K562 (cell line): ENCODE data around the gene PAIP2. TPM values are rescaled to one million over a fixed set of nuclear protein-coding genes. Genes with fewer than 3 reads are reported as not detected.
A peak's percentile ranks its signal among the peaks of the same experiment; 100 is the strongest.

ENCODE experiments used
- CBX5 ChIP-seq: IDR thresholded peaks from 2 replicates; pipeline ENCODE4 v1.6.1; 2014; ENCODE audit warnings: low read depth, borderline replicate concordance
- ELK1 ChIP-seq: sonication (generic); formaldehyde crosslinking; IDR thresholded peaks from 2 replicates; pipeline ENCODE4 v1.8.1; 2022; ENCODE audit warnings: missing genetic modification reagents
- FIP1L1 ChIP-seq: fragments of 200-400 bp; formaldehyde crosslinking; IDR thresholded peaks from 2 replicates; pipeline ENCODE4 v1.6.1; 2018; ENCODE audit warnings: mild to moderate bottlenecking, low read depth, low read length; ENCODE audit not compliant: poor library complexity, severe bottlenecking
- FOXJ2 ChIP-seq: fragments of 200-800 bp; sonication (Bioruptor generic); IDR thresholded peaks from 2 replicates; pipeline ENCODE4 v1.6.1; 2016; ENCODE audit warnings: missing genetic modification characterization, missing compliant biosample characterization
- MXD1 ChIP-seq: fragments of 250-450 bp; sonication (Bioruptor Pico); IDR thresholded peaks from 2 replicates; pipeline ENCODE4 v1.8.0; 2021; ENCODE audit warnings: borderline replicate concordance, mild to moderate bottlenecking, moderate library complexity; ENCODE audit not compliant: poor library complexity, severe bottlenecking
- NRF1 ChIP-seq, 2 experiments: fragments of 450-650 bp; IDR thresholded peaks in 1 of 2; conservative IDR thresholded peaks in 1 of 2; 2 replicates each; pipeline ENCODE4 v1.6.1; 2014; ENCODE audit warnings: mild to moderate bottlenecking in 2 of 2
- PHF21A ChIP-seq: fragments of 450-650 bp; IDR thresholded peaks from 2 replicates; pipeline ENCODE4 v1.6.1; 2017; ENCODE audit warnings: low read depth, borderline replicate concordance
- POU5F1 ChIP-seq: fragments of 150-350 bp; IDR thresholded peaks from 2 replicates; pipeline ENCODE4 v1.6.1; 2014; ENCODE audit warnings: borderline replicate concordance, low read length, low read depth, mild to moderate bottlenecking; ENCODE audit not compliant: partially characterized antibody
- PPARD ChIP-seq: fragments of 250-450 bp; sonication (Bioruptor Pico); IDR thresholded peaks from 2 replicates; pipeline ENCODE4 v1.8.0; 2022; ENCODE audit warnings: inconsistent platforms, mild to moderate bottlenecking, moderate library complexity
- SMARCB1 ChIP-seq: IDR thresholded peaks from 2 replicates; pipeline ENCODE4 v1.6.1; 2011; ENCODE audit warnings: improper control_type of control experiment, low read depth; ENCODE audit not compliant: insufficient read length
- SNRNP70 ChIP-seq: fragments of 200-400 bp; formaldehyde crosslinking; optimal IDR thresholded peaks from 2 replicates; pipeline ENCODE3; 2017; ENCODE audit warnings: low read depth, low read length
- TAF1 ChIP-seq: IDR thresholded peaks from 2 replicates; pipeline ENCODE4 v1.6.1; 2011; ENCODE audit warnings: mild to moderate bottlenecking, low read length, moderate library complexity; ENCODE audit not compliant: insufficient read depth, control insufficient read depth, severe bottlenecking; ENCODE audit errors: extremely low read depth
- TFE3 ChIP-seq: fragments of 450-650 bp; formaldehyde crosslinking; IDR thresholded peaks from 2 replicates; pipeline ENCODE4 v1.4.0; 2020; ENCODE audit warnings: mild to moderate bottlenecking, mixed read lengths
- THAP12 ChIP-seq: fragments of 250-450 bp; sonication (Bioruptor Pico); IDR thresholded peaks from 2 replicates; pipeline ENCODE4 v1.9.0; 2021; ENCODE audit warnings: mild to moderate bottlenecking, inconsistent platforms
- ZBTB17 ChIP-seq: fragments of 450-650 bp; formaldehyde crosslinking; IDR thresholded peaks from 2 replicates; pipeline ENCODE4 v1.4.0; 2020; ENCODE audit warnings: mild to moderate bottlenecking
- ZNF121 ChIP-seq: sonication (generic); formaldehyde crosslinking; conservative IDR thresholded peaks from 2 replicates; pipeline ENCODE4 v1.8.0; 2022; ENCODE audit warnings: missing genetic modification reagents
- ZZZ3 ChIP-seq: fragments of 450-650 bp; IDR thresholded peaks from 2 replicates; pipeline ENCODE4 v1.6.1; 2016; ENCODE audit warnings: antibody characterized with exemption, mild to moderate bottlenecking, moderate library complexity
- polyA plus RNA-seq, 8 experiments: library from polyadenylated mRNA; depleted of rRNA in 4 of 8; stranded (reverse) in 5 of 8; unstranded in 3 of 8; fragments of >200 nt; fragmentation: Nextera tagmentation in 2 of 8; fragmentation: Illumina TruSeq in 1 of 8; extraction: Ambion mirVana in 2 of 8; extraction: Trizol in 1 of 8; gene quantifications; 2 replicates each; pipeline versions ENCODE4 v1.2.1 to v1.2.3, GENCODE V29; 2011 to 2014; ENCODE audit warnings: inconsistent platforms in 1 of 8, missing spikeins in 1 of 8
- total RNA-seq, 7 experiments: library from RNA; depleted of rRNA in 6 of 7; stranded (reverse); fragments of >200 nt in 6 of 7; fragmentation: Illumina TruSeq in 2 of 7; extraction: Trizol in 2 of 7; gene quantifications; 2 replicates each; pipeline versions ENCODE4 v1.2.1 to v1.2.3, GENCODE V29; 2011 to 2021; ENCODE audit warnings: low replicate concordance in 1 of 7
- TF ChIP-seq, protein P1 (sequence below): fragments of 450-650 bp; formaldehyde crosslinking; IDR thresholded peaks from 2 replicates; pipeline ENCODE4 v1.4.0; 2020; ENCODE audit warnings: mild to moderate bottlenecking, moderate library complexity

PAIP2 gene
- total and polyA plus RNA-seq, 9 of the 15 experiments (the other 6 are each of a cell fraction or from before 2014, with no cell fraction given): 78.3 to 187 (median 128) TPM

GRCh38 chr5:139341689-139342422 lies at the start of gene PAIP2 (continued):
- TF ChIP-seq, protein P1, sequence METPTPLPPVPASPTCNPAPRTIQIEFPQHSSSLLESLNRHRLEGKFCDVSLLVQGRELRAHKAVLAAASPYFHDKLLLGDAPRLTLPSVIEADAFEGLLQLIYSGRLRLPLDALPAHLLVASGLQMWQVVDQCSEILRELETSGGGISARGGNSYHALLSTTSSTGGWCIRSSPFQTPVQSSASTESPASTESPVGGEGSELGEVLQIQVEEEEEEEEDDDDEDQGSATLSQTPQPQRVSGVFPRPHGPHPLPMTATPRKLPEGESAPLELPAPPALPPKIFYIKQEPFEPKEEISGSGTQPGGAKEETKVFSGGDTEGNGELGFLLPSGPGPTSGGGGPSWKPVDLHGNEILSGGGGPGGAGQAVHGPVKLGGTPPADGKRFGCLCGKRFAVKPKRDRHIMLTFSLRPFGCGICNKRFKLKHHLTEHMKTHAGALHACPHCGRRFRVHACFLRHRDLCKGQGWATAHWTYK (CRISPR knock-in tag): no peak
- TF ChIP-seq NRF1 (conservative IDR thresholded peaks at IDR 0.05 in 1 of 2, IDR thresholded peaks at IDR 0.05 in 1 of 2) (peak; percentile 97), SMARCB1 (no peak), TFE3 (CRISPR knock-in tag) (no peak), PPARD (CRISPR knock-in tag) (no peak), CBX5 (0 out of 2 replicates have a peak, but pooled peaks have one; percentile 14), POU5F1 (no peak), PHF21A (no peak), ZNF121 (CRISPR knock-in tag) (no peak), FIP1L1 (peak; percentile 78), FOXJ2 (no peak), THAP12 (CRISPR knock-in tag) (peak; percentile 86), SNRNP70 (no peak), ZZZ3 (no peak), ELK1 (CRISPR knock-in tag) (no peak), ZBTB17 (peak; percentile 68; the same call in 1 of the 2 replicates), TAF1 (peak; percentile 91), MXD1 (CRISPR knock-in tag) (peak; percentile 37)
